D341Med (cell line): ENCODE results near the gene OR6C6.
"Not testable (repeated sequence)": the region's sequence is repeated elsewhere in the genome, so short reads cannot be mapped to it uniquely, and the experiment has no call there.

ENCODE experiments used
- DNase-seq: peaks from one replicate; pipeline ENCODE4 v3.0.0; 2012; ENCODE audit warnings: low spot score

The OR6C6 gene

GRCh38 chr12:55296469-55296868, at the start of gene OR6C6:
Gene OR6C6, minus strand, starts transcription at chr12:55296569. Its CDS starts 1,337 bp downstream, at chr12:55295232.
- DNase-seq, result no peak

DNA sequence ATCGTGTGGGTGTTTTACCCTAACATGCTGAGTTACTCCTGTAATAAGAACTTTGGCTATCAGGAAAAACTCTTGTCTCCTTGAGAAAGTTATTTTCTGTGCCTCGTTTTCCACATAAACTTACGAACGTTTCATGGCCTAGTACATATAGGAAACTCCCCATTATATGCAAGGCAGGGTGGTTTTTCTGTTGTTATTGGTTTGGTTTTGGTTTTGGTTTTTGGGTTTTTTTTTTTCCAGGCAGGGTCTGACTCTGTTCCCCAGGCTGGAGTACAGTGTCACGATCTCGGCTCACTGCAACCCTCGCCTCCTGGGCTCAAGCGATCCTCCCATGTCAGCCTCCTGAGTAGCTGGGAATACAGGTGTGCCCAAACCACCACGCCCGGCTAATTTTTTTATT, 39.6 kb upstream of the OR6C6 start:
- no peak for DNase-seq

DNA sequence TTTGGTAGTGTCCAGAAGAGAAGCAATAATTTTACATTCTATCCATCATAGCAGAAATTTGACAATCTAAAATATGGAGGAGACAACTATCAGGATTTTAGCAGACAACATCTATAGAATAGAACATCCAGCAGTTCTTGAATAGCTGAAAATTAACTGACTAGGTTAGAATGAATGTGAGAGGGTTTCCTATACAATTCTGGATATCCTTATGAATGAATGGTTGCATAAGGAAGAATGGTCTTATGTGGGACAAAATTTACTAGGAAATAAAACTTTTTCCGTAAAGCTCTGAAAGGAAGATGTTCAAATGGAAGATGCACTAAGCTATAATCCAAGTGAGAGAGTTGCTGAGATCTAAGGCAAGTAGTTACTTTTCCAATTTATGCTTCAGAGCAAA, 34.1 kb upstream of the OR6C6 start, which contains the start of gene OR6C3:
Gene OR6C3, plus strand, starts transcription at position 301 of the 400 bp plus-strand sequence. CDS start 955 bp downstream, outside the sequence.
- no peak for DNase-seq

DNA sequence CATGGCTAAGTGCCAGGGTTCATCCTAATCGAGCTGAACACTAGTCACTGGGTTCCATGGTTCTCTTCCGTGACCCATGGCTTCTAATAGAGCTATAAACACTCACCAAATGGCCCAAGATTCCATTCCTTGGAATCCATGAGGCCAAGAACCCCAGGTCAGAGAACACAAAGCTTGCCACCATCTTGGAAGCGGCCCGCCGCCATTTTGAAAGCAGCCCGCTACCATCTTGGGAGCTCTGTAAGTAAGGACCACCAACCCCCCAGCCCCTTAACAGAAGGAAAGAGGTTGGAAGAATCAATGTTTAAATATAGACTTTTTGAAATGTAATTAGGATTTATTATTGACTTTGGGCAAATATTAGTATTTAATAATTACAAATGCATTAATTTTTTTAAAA, 29.4 kb upstream of the OR6C6 start:
- not testable (repeated sequence) for DNase-seq

- DNase-seq, result no peak
Measured at GRCh38 chr12:55320201-55320600, 23.8 kb upstream of the OR6C6 start.

- no peak for DNase-seq
Measured at GRCh38 chr12:55314043-55314442, 17.7 kb upstream of the OR6C6 start, which contains the start of gene OR6C1. Gene OR6C1, plus strand, starts transcription at chr12:55314343. Its CDS starts 6,257 bp downstream, at chr12:55320600.

- no peak for DNase-seq
Measured at GRCh38 chr12:55289999-55290398, 6.4 kb downstream of the OR6C6 start.

DNA sequence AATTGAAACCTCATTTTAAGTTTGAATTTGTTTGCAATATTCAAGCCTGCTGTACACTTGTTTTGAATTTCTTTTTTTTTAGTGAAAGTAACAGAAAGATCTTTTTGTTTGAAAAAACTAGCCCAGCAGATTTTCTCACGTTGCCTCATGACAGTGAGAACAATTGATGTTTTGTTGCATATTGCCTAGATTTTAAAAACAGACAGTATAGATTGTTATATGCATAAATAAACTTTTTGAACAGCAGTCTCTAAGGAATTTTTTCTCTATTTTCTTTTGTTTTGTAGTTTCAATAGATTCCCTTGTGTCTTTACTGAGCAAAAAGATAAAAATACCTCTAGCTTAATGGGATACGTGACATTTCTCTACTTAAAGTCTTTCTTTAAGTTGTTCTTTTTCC, 15.4 kb downstream of the OR6C6 start:
- DNase-seq, result no peak

DNA sequence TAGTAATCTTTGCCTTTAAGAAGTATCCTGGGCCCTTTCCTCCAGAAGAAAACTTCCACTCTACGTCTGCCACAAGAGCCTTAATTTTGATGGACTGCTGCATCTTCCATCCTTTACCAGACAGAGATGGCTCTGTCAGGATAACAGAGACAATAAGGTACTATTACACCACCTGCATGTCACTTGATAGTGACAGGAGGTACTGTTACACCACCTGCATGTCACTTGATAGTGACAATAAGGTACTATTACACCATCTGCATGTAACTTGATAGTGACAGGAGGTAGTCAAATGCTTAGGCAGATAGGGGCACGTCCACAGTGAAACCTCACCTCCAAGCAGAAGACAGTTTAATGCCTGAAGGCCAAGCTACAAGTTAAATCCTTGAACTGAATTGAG, 38.1 kb downstream of the OR6C6 start:
- no peak for DNase-seq

- DNase-seq, result no peak
Measured at GRCh38 chr12:55256831-55257230, 39.5 kb downstream of the OR6C6 start.

DNA sequence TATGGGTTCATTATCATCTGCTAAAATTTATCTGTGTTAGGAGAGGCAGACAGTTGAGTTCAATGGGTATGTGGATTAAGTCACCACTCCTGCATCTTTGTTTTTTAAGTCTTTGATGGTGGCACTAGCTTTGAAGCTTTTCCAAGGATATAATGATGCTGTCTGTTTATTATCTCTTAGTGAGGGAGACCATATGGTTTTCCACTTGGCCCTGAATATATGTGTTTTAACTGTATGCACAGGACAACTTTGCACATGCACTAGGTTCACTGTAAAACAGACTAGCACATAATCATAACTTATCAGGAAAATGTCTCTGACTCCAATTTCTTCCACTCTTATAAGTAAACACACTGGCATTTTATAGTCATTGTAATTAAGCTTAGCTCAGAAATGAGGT, 43.1 kb downstream of the OR6C6 start:
- DNase-seq, result no peak

- no peak for DNase-seq
Measured at GRCh38 chr12:55250944-55251343, 45.4 kb downstream of the OR6C6 start.

DNA sequence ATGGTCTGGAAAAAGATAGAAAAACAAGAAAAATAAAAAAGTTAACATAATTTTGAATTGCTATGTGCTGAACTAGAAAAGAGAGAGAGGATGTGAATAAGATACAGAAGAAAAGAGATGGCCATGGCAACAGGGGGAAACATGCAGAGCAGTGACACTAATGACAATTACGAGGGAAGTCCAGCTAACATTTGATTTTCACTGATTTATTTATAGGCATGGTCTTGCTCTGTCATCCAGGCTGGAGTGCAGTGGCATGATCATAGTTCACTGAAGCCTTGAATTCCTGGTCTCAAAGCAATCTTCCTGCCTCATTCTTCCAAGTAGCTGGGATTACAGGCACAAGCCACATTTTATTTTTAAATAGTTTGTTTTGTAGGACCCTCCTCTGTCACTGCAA, 50.2 kb downstream of the OR6C6 start:
- DNase-seq, result no peak

DNA sequence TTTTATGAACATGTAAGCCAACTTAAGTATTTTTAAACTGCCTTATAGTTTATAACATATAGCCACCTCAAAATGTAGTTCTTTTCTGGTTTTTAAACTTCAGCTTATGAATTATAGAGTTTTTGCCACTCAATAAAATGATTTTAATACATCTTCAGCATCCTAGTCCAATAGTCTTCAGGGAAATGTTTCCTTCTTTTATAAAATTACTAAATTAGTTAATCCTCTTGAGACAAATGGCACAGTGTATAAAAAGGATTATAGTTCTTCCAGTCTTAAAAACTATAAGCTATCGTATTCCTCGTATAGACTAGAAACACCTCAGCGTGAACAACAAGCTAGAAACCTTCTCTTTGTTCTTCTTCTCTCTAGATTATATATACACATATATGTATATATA, 52.1 kb downstream of the OR6C6 start, which contains the start of gene OR6C74:
Gene OR6C74, plus strand, starts transcription at position 301 of the 400 bp plus-strand sequence. CDS start 2,679 bp downstream, outside the sequence.
- no peak for DNase-seq
